ENCODE data around the gene FOXJ3.

The FOXJ3 gene

GRCh38 chr1:42311897-42312296 lies 23.1 kb downstream of the FOXJ3 start:
- no peak for TF ChIP-seq CTCF (conservative IDR thresholded peaks at IDR 0.05; ENCODE audit: low read depth, low read length)
- no peak overlapping the region for H3K4me3 ChIP-seq (ENCODE audit: low read depth, low read length)

GRCh38 chr1:42311138-42311537 lies 23.9 kb downstream of the FOXJ3 start:
- TF ChIP-seq CTCF (conservative IDR thresholded peaks at IDR 0.05; ENCODE audit: low read depth, low read length) = no peak
- no peak overlapping the region for H3K4me3 ChIP-seq (ENCODE audit: low read depth, low read length)
- DNase-seq (ENCODE audit: low read depth) = peak; percentile 58

More at GRCh38 chr1:42311897-42312296, 23.1 kb downstream of the FOXJ3 start:
- no peak for DNase-seq (ENCODE audit: low read depth)

- no peak overlapping the region for H3K4me3 ChIP-seq (ENCODE audit: low read depth, low read length)
- TF ChIP-seq CTCF (conservative IDR thresholded peaks at IDR 0.05; ENCODE audit: low read depth, low read length) = no peak
- DNase-seq (ENCODE audit: low read depth) = no peak
These were observed 28.1 kb downstream of the FOXJ3 start for GRCh38 chr1:42306977-42307376.

GRCh38 chr1:42305639-42306038 lies 29.4 kb downstream of the FOXJ3 start:
- TF ChIP-seq CTCF (conservative IDR thresholded peaks at IDR 0.05; ENCODE audit: low read depth, low read length) = no peak
- H3K4me3 ChIP-seq (ENCODE audit: low read depth, low read length) = no peak overlapping the region
- peak; percentile 36 for DNase-seq (ENCODE audit: low read depth)

- no peak for DNase-seq (ENCODE audit: low read depth)
- no peak overlapping the region for H3K4me3 ChIP-seq (ENCODE audit: low read depth, low read length)
- TF ChIP-seq CTCF (conservative IDR thresholded peaks at IDR 0.05; ENCODE audit: low read depth, low read length) = no peak
These were observed 33.0 kb downstream of the FOXJ3 start for GRCh38 chr1:42302034-42302433.

- no peak for TF ChIP-seq CTCF (conservative IDR thresholded peaks at IDR 0.05; ENCODE audit: low read depth, low read length)
- DNase-seq (ENCODE audit: low read depth) = no peak
- H3K4me3 ChIP-seq (ENCODE audit: low read depth, low read length) = no peak overlapping the region
These were observed 36.5 kb downstream of the FOXJ3 start for GRCh38 chr1:42298520-42298919.

- TF ChIP-seq CTCF (conservative IDR thresholded peaks at IDR 0.05; ENCODE audit: low read depth, low read length) = no peak
- H3K4me3 ChIP-seq (ENCODE audit: low read depth, low read length) = no peak overlapping the region
- no peak for DNase-seq (ENCODE audit: low read depth)
These were observed 39.2 kb downstream of the FOXJ3 start for GRCh38 chr1:42295816-42296215.
